ENCODE measurements around the gene MAP3K10.

MAP3K10 gene

DNA sequence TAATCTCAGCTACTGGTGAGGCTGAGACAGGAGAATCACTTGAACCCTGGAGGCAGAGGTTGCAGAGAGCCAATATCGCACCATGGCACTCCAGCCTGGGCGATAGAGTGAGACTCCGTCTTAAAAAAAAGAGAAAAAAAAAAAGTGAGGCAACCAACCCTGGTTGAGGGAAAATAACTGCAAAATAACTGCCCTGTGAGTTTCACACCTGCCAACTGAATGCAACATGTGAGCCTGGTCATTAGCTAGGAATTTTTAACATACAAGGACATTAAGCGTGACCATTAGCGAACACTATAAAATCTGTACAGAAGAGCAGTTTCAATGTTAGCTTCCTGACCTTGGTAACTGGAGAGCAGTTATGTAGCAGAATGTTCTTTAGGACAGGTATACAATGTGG lies 37.6 kb downstream of the MAP3K10 start:
- H3K4me3 ChIP-seq (ENCODE audit: low read depth, low read length) = no peak overlapping the region
- no peak overlapping the region for H3K27ac ChIP-seq (ENCODE audit: low read depth, low read length)
- H3K79me2 ChIP-seq (ENCODE audit: control insufficient read depth, insufficient read depth, low read length, unreplicated experiment) = no peaks in the 10 kb centered on the region
- H3K36me3 ChIP-seq (ENCODE audit: insufficient read depth, low read length) = no peaks in the 10 kb centered on the region
- no peaks in the 10 kb centered on the region for H3K27me3 ChIP-seq (ENCODE audit: insufficient read depth, low read length)
- H3K4me1 ChIP-seq (ENCODE audit: control insufficient read depth, insufficient read depth, low read length, unreplicated experiment) = peaks cover 5% of the 10 kb centered on the region
- no peak overlapping the region for H2AFZ ChIP-seq (ENCODE audit: low read length, unreplicated experiment)

GRCh38 chr19:40229484-40229883 lies 38.3 kb downstream of the MAP3K10 start:
- Histone ChIP-seq H3K36me3 (ENCODE audit: insufficient read depth, low read length) (no peaks in the 10 kb centered on the region), H2AFZ (ENCODE audit: low read length, unreplicated experiment) (no peak overlapping the region), H3K4me3 (ENCODE audit: low read depth, low read length) (no peak overlapping the region), H3K27ac (ENCODE audit: low read depth, low read length) (no peak overlapping the region), H3K27me3 (ENCODE audit: insufficient read depth, low read length) (no peaks in the 10 kb centered on the region), H3K4me1 (ENCODE audit: control insufficient read depth, insufficient read depth, low read length, unreplicated experiment) (peaks cover 5% of the 10 kb centered on the region), H3K79me2 (ENCODE audit: control insufficient read depth, insufficient read depth, low read length, unreplicated experiment) (no peaks in the 10 kb centered on the region)

DNA sequence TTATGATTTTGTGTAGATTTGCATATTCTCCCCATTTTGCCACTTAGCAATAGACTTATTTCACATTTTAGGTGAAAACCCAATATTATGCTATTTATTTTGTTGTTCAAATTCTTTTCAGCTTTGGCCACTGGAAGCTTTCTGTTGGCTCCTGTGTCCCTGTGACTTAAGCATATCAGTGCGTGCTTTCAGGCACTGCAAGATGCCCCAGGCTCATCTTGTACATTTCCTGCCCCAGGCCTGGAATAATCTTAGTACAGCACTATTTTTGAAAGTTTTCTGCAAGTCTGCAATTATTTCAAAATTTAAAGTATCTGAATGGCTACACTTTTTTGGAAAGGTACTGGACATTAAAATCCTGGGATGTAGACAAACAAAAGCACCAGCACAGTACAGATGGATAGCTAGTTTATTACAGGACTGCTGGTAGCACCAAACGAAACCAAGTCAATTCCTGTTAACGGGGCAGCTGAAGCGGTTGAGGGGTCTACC lies 38.7 kb downstream of the MAP3K10 start:
- H3K27ac ChIP-seq (ENCODE audit: low read depth, low read length) = no peak overlapping the region
- peaks cover 5% of the 10 kb centered on the region for H3K4me1 ChIP-seq (ENCODE audit: control insufficient read depth, insufficient read depth, low read length, unreplicated experiment)
- H3K36me3 ChIP-seq (ENCODE audit: insufficient read depth, low read length) = no peaks in the 10 kb centered on the region
- no peak overlapping the region for H2AFZ ChIP-seq (ENCODE audit: low read length, unreplicated experiment)
- H3K27me3 ChIP-seq (ENCODE audit: insufficient read depth, low read length) = no peaks in the 10 kb centered on the region
- H3K79me2 ChIP-seq (ENCODE audit: control insufficient read depth, insufficient read depth, low read length, unreplicated experiment) = no peaks in the 10 kb centered on the region
- H3K4me3 ChIP-seq (ENCODE audit: low read depth, low read length) = no peak overlapping the region

DNA sequence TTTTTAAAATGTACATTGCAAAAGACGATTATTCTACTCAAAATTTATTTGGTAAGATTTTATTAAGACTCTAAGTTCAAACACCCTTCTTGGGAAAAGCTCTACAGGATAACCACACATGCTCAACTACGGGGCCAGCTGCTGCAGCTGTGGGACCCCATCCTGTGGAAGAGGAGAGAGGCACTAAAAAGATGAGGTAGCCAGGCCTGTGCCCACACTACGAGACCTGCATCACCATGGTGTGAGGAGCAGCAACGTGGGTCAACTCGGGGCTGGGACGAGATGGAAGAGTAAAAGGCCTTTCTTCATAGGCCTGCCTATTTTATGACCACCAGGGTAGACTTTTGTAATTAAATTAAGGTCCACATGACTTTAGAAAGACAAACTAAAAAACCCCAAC lies 39.8 kb downstream of the MAP3K10 start:
- no peaks in the 10 kb centered on the region for H3K27me3 ChIP-seq (ENCODE audit: insufficient read depth, low read length)
- H3K4me1 ChIP-seq (ENCODE audit: control insufficient read depth, insufficient read depth, low read length, unreplicated experiment) = peaks cover 5% of the 10 kb centered on the region
- no peak overlapping the region for H2AFZ ChIP-seq (ENCODE audit: low read length, unreplicated experiment)
- no peak overlapping the region for H3K27ac ChIP-seq (ENCODE audit: low read depth, low read length)
- H3K4me3 ChIP-seq (ENCODE audit: low read depth, low read length) = no peak overlapping the region
- H3K79me2 ChIP-seq (ENCODE audit: control insufficient read depth, insufficient read depth, low read length, unreplicated experiment) = no peaks in the 10 kb centered on the region
- H3K36me3 ChIP-seq (ENCODE audit: insufficient read depth, low read length) = no peaks in the 10 kb centered on the region

- Histone ChIP-seq H2AFZ (ENCODE audit: low read length, unreplicated experiment) (no peak overlapping the region), H3K27me3 (ENCODE audit: insufficient read depth, low read length) (no peaks in the 10 kb centered on the region), H3K79me2 (ENCODE audit: control insufficient read depth, insufficient read depth, low read length, unreplicated experiment) (no peaks in the 10 kb centered on the region), H3K4me3 (ENCODE audit: low read depth, low read length) (no peak overlapping the region), H3K27ac (ENCODE audit: low read depth, low read length) (no peak overlapping the region), H3K36me3 (ENCODE audit: insufficient read depth, low read length) (no peaks in the 10 kb centered on the region), H3K4me1 (ENCODE audit: control insufficient read depth, insufficient read depth, low read length, unreplicated experiment) (peaks cover 5% of the 10 kb centered on the region)
Measured at GRCh38 chr19:40231544-40232424, 40.6 kb downstream of the MAP3K10 start.

DNA sequence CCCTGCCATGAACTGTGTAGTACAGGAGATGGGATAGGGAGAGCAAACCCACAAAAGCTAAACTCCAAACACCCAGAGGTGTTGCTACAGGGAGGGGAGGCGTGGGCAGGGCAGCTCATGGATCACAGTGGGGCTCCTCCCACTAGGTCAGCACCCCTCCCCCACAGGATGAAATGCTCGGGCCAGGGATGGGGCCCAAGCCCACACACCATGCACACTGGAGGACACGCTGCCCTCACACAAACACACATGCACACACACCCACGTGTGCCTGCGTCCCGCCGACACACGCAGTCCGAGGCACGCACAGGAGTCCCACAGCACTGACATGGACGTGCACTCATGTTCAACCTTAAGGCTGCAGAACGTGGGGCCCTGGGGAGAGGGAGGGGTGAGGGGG lies 41.3 kb downstream of the MAP3K10 start:
- Histone ChIP-seq H3K36me3 (ENCODE audit: insufficient read depth, low read length) (no peaks in the 10 kb centered on the region), H3K4me3 (ENCODE audit: low read depth, low read length) (no peak overlapping the region), H2AFZ (ENCODE audit: low read length, unreplicated experiment) (no peak overlapping the region), H3K79me2 (ENCODE audit: control insufficient read depth, insufficient read depth, low read length, unreplicated experiment) (no peaks in the 10 kb centered on the region), H3K4me1 (ENCODE audit: control insufficient read depth, insufficient read depth, low read length, unreplicated experiment) (peaks cover 5% of the 10 kb centered on the region), H3K27me3 (ENCODE audit: insufficient read depth, low read length) (no peaks in the 10 kb centered on the region), H3K27ac (ENCODE audit: low read depth, low read length) (no peak overlapping the region)

DNA sequence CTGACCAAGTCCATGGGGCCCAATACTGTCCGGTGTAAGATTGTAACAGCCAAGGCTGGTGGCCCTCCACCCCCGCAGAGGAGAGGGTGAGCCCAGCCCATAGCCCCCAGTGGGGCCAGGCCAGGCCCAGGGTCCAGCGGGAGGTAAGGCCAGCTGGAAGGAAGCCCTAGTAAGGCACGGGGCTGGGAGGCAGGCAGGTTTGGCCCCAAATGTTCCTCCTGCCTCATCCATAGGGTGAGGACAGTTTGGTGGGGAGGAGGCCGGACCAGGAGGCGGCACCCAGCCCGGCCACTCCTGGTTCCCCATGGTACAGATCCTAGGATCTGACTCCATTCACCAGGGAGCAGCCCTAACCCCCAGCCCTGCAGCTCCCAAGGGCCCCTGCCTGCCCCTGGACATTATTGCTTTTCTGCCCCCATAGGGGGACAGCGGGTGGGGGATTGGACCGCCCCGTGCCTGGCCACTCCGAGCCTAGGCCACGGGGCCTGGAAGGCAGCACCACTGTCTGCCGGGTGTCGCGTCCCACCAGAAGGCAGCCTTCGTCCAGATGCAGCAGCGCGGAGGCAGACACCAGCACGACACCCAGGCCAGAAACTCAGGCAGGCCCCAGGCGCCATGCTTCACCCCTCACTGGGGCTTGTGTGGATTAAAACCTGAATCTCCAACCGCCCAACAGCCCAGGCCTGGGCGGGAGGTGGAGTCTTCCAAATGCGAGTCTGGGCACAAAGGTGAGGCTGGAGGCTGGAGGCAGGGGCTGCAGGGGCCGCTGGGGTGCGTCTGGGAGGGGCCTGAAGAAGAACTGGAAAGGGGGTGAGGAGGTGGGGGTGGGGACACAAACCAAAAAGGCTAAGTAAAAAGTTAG lies 42.0 kb downstream of the MAP3K10 start:
- Histone ChIP-seq H3K4me1 (ENCODE audit: control insufficient read depth, insufficient read depth, low read length, unreplicated experiment) (peaks cover 5% of the 10 kb centered on the region), H3K27me3 (ENCODE audit: insufficient read depth, low read length) (no peaks in the 10 kb centered on the region), H3K4me3 (ENCODE audit: low read depth, low read length) (no peak overlapping the region), H3K27ac (ENCODE audit: low read depth, low read length) (no peak overlapping the region), H2AFZ (ENCODE audit: low read length, unreplicated experiment) (no peak overlapping the region), H3K79me2 (ENCODE audit: control insufficient read depth, insufficient read depth, low read length, unreplicated experiment) (no peaks in the 10 kb centered on the region), H3K36me3 (ENCODE audit: insufficient read depth, low read length) (no peaks in the 10 kb centered on the region)

DNA sequence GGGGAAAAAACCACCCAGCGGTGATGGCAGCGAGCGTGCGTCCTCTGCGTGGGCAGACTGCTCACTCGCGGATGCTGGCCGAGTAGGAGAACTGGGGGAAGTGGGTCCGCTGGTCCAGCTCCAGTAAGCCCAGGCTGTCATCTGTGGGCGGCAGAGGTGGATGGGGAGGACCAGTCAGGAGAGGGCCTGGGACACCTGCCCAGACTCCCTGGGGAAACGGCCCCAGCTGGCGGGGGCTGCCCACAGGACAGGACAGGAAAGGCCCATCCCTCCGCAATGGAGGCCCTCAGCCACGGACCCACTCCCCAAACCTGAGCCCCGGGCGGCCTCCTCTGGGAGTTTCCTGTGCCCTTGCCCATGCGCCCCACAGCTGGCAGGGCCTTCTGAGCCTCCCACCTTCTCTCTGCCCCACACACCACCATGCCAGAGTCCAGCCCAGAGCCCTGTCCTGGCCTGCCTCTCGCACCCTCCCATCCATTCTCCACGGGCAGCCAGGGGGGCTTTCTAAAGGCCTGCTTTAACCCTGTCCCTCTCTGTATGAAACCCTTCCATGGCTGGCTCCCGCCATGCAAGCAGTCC lies 42.7 kb downstream of the MAP3K10 start:
- no peak overlapping the region for H3K27ac ChIP-seq (ENCODE audit: low read depth, low read length)
- H3K79me2 ChIP-seq (ENCODE audit: control insufficient read depth, insufficient read depth, low read length, unreplicated experiment) = no peaks in the 10 kb centered on the region
- no peaks in the 10 kb centered on the region for H3K27me3 ChIP-seq (ENCODE audit: insufficient read depth, low read length)
- peaks cover 5% of the 10 kb centered on the region for H3K4me1 ChIP-seq (ENCODE audit: control insufficient read depth, insufficient read depth, low read length, unreplicated experiment)
- no peaks in the 10 kb centered on the region for H3K36me3 ChIP-seq (ENCODE audit: insufficient read depth, low read length)
- H2AFZ ChIP-seq (ENCODE audit: low read length, unreplicated experiment) = no peak overlapping the region
- H3K4me3 ChIP-seq (ENCODE audit: low read depth, low read length) = no peak overlapping the region

GRCh38 chr19:40234429-40235237 lies 43.4 kb downstream of the MAP3K10 start:
- Histone ChIP-seq H2AFZ (ENCODE audit: low read length, unreplicated experiment) (no peak overlapping the region), H3K4me1 (ENCODE audit: control insufficient read depth, insufficient read depth, low read length, unreplicated experiment) (peaks cover 5% of the 10 kb centered on the region), H3K4me3 (ENCODE audit: low read depth, low read length) (no peak overlapping the region), H3K79me2 (ENCODE audit: control insufficient read depth, insufficient read depth, low read length, unreplicated experiment) (no peaks in the 10 kb centered on the region), H3K27ac (ENCODE audit: low read depth, low read length) (no peak overlapping the region), H3K27me3 (ENCODE audit: insufficient read depth, low read length) (no peaks in the 10 kb centered on the region), H3K36me3 (ENCODE audit: insufficient read depth, low read length) (no peaks in the 10 kb centered on the region)
